Lung (tissue), 12 donors: ENCODE measurements around the gene NSMCE4A. TPM values are rescaled to one million over a fixed set of nuclear protein-coding genes. Genes with fewer than 3 reads are reported as not detected.

Experiments used
- ATAC-seq: fragments of 200-7000 bp; cut with Tn5 transposase; one replicate; pipeline ENCODE4 v1.9.1; 2020; ENCODE audit warnings: moderate number of reproducible peaks; ENCODE audit not compliant: insufficient read depth, low FRiP score
- DNase-seq, 3 donors: peaks; one replicate each; pipeline ENCODE4 v3.0.0-alpha.2; 2013 to 2017
- H3K27ac ChIP-seq, 2 donors: one replicate each; pipeline ENCODE4 v1.5.1; 2013; ENCODE audit warnings: mild to moderate bottlenecking in 2 of 2, moderate library complexity in 2 of 2, control low read depth in 1 of 2, inconsistent platforms in 1 of 2, low read depth in 1 of 2, low read length in 1 of 2
- H3K27me3 ChIP-seq, 3 donors: one replicate each; pipeline ENCODE4 v1.5.1; 2013; ENCODE audit warnings: low read length in 2 of 3; ENCODE audit not compliant: control insufficient read depth in 3 of 3, insufficient read depth in 3 of 3
- H3K36me3 ChIP-seq, 4 donors: one replicate each; pipeline ENCODE4 v1.5.1; 2013; ENCODE audit warnings: low read length in 4 of 4, mild to moderate bottlenecking in 1 of 4, moderate library complexity in 1 of 4; ENCODE audit not compliant: control insufficient read depth in 4 of 4, insufficient read depth in 4 of 4
- H3K4me1 ChIP-seq, 5 donors: one replicate each; pipeline ENCODE4 v1.5.1; 2013; ENCODE audit warnings: low read length in 5 of 5, mild to moderate bottlenecking in 2 of 5, moderate library complexity in 1 of 5; ENCODE audit not compliant: control insufficient read depth in 5 of 5, insufficient read depth in 5 of 5
- H3K4me3 ChIP-seq: one replicate; pipeline ENCODE4 v1.5.1; 2013; ENCODE audit warnings: mild to moderate bottlenecking, control low read depth, moderate library complexity
- H3K9ac ChIP-seq, 2 donors: one replicate each; pipeline ENCODE4 v1.5.1; 2013; ENCODE audit warnings: low read length in 2 of 2, control low read depth in 1 of 2; ENCODE audit not compliant: insufficient read depth in 1 of 2
- H3K9me3 ChIP-seq, 4 donors: one replicate each; pipeline ENCODE4 v1.5.1; 2013; ENCODE audit warnings: low read length in 3 of 4, mild to moderate bottlenecking in 1 of 4, moderate library complexity in 1 of 4; ENCODE audit not compliant: control insufficient read depth in 4 of 4, insufficient read depth in 3 of 4
- WGBS, 2 donors: extraction: QIAGEN DNeasy Blood & Tissue Kit; methylation state at CpG; one replicate each; pipeline ENCODE4 v1.1.7; 2013; 5-methylcytosine and 5-hydroxymethylcytosine counted together
- polyA plus RNA-seq, 2 donors: library from polyadenylated mRNA; stranded (reverse); fragments of 200-250 nt; gene quantifications; one replicate each; pipeline ENCODE4 v1.2.1, GENCODE V29; 2013
- total RNA-seq, 2 donors: library from RNA; depleted of rRNA in 1 of 2; stranded (reverse); fragments of >200 nt in 1 of 2; gene quantifications; one replicate each; pipeline ENCODE4 v1.2.1, GENCODE V29; 2014 to 2021
- TF ChIP-seq, protein P1 (sequence below): IDR thresholded peaks from 2 replicates; pipeline ENCODE4 v1.5.1; 2012; ENCODE audit warnings: mild to moderate bottlenecking; ENCODE audit errors: control extremely low read depth, extremely low read depth
- donor health status: control.
- donor health status: control.
- donor health status: Bipolar disorder and iron deficiency.
- donor health status: healthy.
- donor health status: DM: yes; HTN: yes; CAD: no.

NSMCE4A gene
- total and polyA plus RNA-seq, 4 donors: 28.4 to 88.7 (median 65.5) TPM

GRCh38 chr10:121928528-121928884 is 46.5 kb downstream of the NSMCE4A start:
- H3K9me3 ChIP-seq: no peaks in the 10 kb centered on the region
- peak overlapping the region; percentile 91 to 93 for H3K9ac ChIP-seq
- H3K27ac ChIP-seq: peak overlapping the region; percentile 98 to 99
- DNase-seq: no peak
- no peak for ATAC-seq
- no peaks in the 10 kb centered on the region for H3K36me3 ChIP-seq
- H3K4me3 ChIP-seq: peak overlapping the region; percentile 95
- WGBS, 2 donors: 0 to 1% methylated on average over 20 of the region's 20 CpGs
- H3K4me1 ChIP-seq: peaks cover 0 to 12% (median 2%) of the 10 kb centered on the region in 5 donors
- TF ChIP-seq, protein P1, sequence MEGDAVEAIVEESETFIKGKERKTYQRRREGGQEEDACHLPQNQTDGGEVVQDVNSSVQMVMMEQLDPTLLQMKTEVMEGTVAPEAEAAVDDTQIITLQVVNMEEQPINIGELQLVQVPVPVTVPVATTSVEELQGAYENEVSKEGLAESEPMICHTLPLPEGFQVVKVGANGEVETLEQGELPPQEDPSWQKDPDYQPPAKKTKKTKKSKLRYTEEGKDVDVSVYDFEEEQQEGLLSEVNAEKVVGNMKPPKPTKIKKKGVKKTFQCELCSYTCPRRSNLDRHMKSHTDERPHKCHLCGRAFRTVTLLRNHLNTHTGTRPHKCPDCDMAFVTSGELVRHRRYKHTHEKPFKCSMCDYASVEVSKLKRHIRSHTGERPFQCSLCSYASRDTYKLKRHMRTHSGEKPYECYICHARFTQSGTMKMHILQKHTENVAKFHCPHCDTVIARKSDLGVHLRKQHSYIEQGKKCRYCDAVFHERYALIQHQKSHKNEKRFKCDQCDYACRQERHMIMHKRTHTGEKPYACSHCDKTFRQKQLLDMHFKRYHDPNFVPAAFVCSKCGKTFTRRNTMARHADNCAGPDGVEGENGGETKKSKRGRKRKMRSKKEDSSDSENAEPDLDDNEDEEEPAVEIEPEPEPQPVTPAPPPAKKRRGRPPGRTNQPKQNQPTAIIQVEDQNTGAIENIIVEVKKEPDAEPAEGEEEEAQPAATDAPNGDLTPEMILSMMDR: no peak
- H3K27me3 ChIP-seq: no peaks in the 10 kb centered on the region

DNA sequence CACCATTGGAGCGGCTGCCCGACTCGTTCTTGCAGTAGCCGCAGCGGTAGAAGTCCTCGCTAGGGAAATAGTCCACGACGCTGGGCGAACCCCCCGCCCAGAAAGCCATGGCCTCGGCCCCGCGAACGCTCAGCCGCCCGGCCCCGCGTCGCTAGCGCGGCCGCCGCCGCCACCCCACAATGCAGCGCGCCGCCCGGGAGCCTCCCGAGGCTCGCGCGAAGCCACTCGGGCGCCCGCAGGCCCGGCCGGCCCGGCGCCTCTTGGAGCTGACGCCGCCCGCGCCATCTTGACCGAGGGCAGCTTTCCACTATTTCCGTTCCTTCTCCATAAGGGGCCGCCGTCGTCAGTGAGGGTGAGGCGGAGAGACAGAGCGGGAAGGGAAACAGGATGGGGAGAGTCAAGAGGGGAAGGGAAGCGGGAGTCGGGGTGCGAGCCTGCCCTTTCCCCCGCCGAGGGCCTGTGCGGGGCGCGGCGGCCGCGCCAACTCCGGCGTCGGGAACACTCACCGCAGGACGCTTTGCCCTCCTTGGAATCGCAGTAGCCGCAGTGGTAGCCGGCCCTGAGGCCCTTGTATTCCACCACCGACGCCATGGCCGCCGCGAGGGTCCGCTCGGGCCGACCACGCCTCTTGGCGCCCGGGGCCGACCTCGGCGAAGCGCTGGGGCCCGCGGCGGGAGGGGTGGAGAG is 47.0 kb downstream of the NSMCE4A start, which contains the start of gene ATE1:
TSS of gene ATE1 (minus strand) at position 191 of the 687 bp plus-strand sequence. CDS start at position 109, 82 bp downstream.
- DNase-seq (peak; percentile 93 to 97 (median 96)), ATAC-seq (peak; percentile 96)
- TF ChIP-seq, protein P1: no peak
- Histone ChIP-seq H3K4me3 (peak within 1 kb of the TSS; percentile 95), H3K9me3 (no peaks in the 10 kb centered on the region), H3K27me3 (no peaks in the 10 kb centered on the region), H3K9ac (peak within 1 kb of the TSS; percentile 92 to 93), H3K36me3 (peaks cover 0 to 4% (median 0%) of the 10 kb centered on the region in 4 donors), H3K4me1 (peaks cover 0 to 12% (median 2%) of the 10 kb centered on the region in 5 donors), H3K27ac (peak within 1 kb of the TSS; percentile 98 to 99)
- 0 to 1% methylated on average over 65 to 87 of the region's 87 CpGs for WGBS, 2 donors

DNA sequence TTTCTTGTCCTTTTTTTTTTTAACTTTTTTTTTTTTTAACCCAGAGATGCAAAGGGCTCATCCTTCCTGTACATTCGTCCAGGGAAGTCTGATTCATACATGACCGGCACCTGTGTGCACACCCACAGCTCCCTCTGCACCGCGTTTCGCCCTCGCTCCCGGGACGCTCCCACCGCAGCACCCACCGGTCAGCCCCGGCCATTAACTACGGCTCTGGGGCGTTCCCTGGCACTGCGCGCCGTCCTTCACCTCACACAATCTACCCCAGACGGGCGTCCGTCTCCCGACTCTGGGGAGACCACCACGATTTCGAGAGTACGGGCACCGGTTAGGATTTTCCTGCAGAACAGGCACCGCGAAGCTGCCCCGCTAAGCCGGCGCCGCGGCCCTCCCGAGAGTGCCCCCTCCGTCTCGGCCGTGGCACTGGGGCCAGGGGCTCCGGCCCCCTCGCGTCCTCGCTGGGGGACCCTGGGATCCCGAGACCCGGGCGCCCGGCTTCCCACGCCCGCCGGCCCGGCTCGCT is 47.6 kb downstream of the NSMCE4A start:
- DNase-seq: peak in 1 of 3 donors; percentile 70
- Histone ChIP-seq H3K27me3 (no peaks in the 10 kb centered on the region), H3K4me3 (peak overlapping the region; percentile 95), H3K9me3 (no peaks in the 10 kb centered on the region), H3K9ac (peak overlapping the region; percentile 89 to 92), H3K36me3 (peaks cover 0 to 6% (median 0%) of the 10 kb centered on the region in 4 donors), H3K27ac (peak overlapping the region; percentile 98 to 99), H3K4me1 (peaks cover 0 to 12% (median 2%) of the 10 kb centered on the region in 5 donors)
- WGBS, 2 donors: 0 to 1% methylated on average over 47 to 48 of the region's 48 CpGs
- ATAC-seq: peak; percentile 38
- TF ChIP-seq, protein P1: no peak
